Esophagus muscularis mucosa (tissue), 4 donors: ENCODE results near the gene FOXK1. TPM values are rescaled to one million over a fixed set of nuclear protein-coding genes. Genes with fewer than 3 reads are reported as not detected.
A peak's percentile ranks its signal among the peaks of the same experiment; 100 is the strongest.

ENCODE experiments used
- DNase-seq: peaks from one replicate; pipeline ENCODE4 v3.0.0-alpha.2; 2017; ENCODE audit errors: extremely low spot score
- H3K27ac ChIP-seq, 4 donors: fragments of 200-600 bp; sonication (generic); replicated peaks in 1 of 4; 1 replicate in 3 of 4; 2 replicates in 1 of 4; pipeline ENCODE4 v1.5.1; 2016 to 2019; ENCODE audit warnings: mild to moderate bottlenecking in 1 of 4
- H3K27me3 ChIP-seq, 4 donors: fragments of 200-600 bp; sonication (generic); one replicate each; pipeline versions ENCODE4 v1.5.1 to v1.6.0; 2016 to 2019
- H3K36me3 ChIP-seq, 4 donors: fragments of 200-600 bp; sonication (generic); one replicate each; pipeline ENCODE4 v1.5.1; 2016 to 2019
- H3K4me1 ChIP-seq, 4 donors: fragments of 200-600 bp; sonication (generic); one replicate each; pipeline ENCODE4 v1.5.1; 2016 to 2019
- H3K4me3 ChIP-seq, 4 donors: fragments of 200-600 bp; sonication (generic); 1 replicate in 2 of 4; 2 replicates in 2 of 4; pipeline ENCODE4 v1.5.1; 2016 to 2019; ENCODE audit warnings: mild to moderate bottlenecking in 4 of 4, moderate library complexity in 1 of 4
- H3K9me3 ChIP-seq, 4 donors: fragments of 200-600 bp; sonication (generic); 1 replicate in 3 of 4; 2 replicates in 1 of 4; pipeline ENCODE4 v1.5.1; 2016 to 2019
- CTCF ChIP-seq, 3 experiments: fragments of 200-600 bp in 2 of 3; fragments of 450-650 bp in 1 of 3; sonication (generic) in 2 of 3; IDR thresholded peaks; one replicate each; pipeline ENCODE4 v1.5.1; 2017 to 2019; ENCODE audit warnings: antibody characterized with exemption in 3 of 3, mild to moderate bottlenecking in 2 of 3, moderate library complexity in 1 of 3
- EP300 ChIP-seq: sonication (generic); formaldehyde crosslinking; IDR thresholded peaks from one replicate; pipeline ENCODE4 v1.6.1; 2017; ENCODE audit warnings: antibody characterized with exemption
- POLR2A ChIP-seq: fragments of 450-650 bp; IDR thresholded peaks from one replicate; pipeline ENCODE4 v1.6.1; 2017; ENCODE audit warnings: antibody characterized with exemption, moderate library complexity, mild to moderate bottlenecking, low read depth
- POLR2AphosphoS5 ChIP-seq, 2 donors: sonication (generic); formaldehyde crosslinking; IDR thresholded peaks; one replicate each; pipeline ENCODE4 v1.6.1; 2017; ENCODE audit warnings: antibody characterized with exemption in 2 of 2
- WGBS: methylation state at CpG from one replicate; pipeline ENCODE4 v1.1.5; 2018; 5-methylcytosine and 5-hydroxymethylcytosine counted together
- intact Hi-C: fragments of 100-400 bp; cut with DNase I; formaldehyde crosslinking; loops from one replicate; pipeline ENCODE4 v1.15.1; 2023
- total RNA-seq, 4 donors: library from RNA; depleted of rRNA; stranded (reverse); fragments of >200 nt; gene quantifications; one replicate each; pipeline versions ENCODE4 v1.1.0 to v1.2.1, GENCODE V29; 2016

The FOXK1 gene
- total RNA-seq, result 10 to 100 TPM; 23.4 to 46.1 (median 36.3) TPM

GRCh38 chr7:4681886-4682620 lies at the start of gene FOXK1:
Gene FOXK1, plus strand, starts transcription at chr7:4682295. Its CDS starts 14 bp downstream, at chr7:4682309.
- peak within 1 kb of the TSS; percentile 94 to 95 (median 94) for H3K27ac ChIP-seq
- H3K4me3 ChIP-seq, result peak within 1 kb of the TSS; percentile 74 to 97 (median 90)
- DNase-seq, result no peak
- no peaks in the 10 kb centered on the region for H3K9me3 ChIP-seq
- H3K36me3 ChIP-seq, result no peaks in the 10 kb centered on the region
- no peaks in the 10 kb centered on the region for H3K27me3 ChIP-seq
- intact Hi-C loops, result loop anchor here (1.0 to 2.0 kb wide), 3 partner anchors 40 to 71 kb away; no protein-coding TSS in a partner anchor
- H3K4me1 ChIP-seq, result peaks cover 19 to 47% (median 43%) of the 10 kb centered on the region in 4 donors
- TF ChIP-seq POLR2A (no peak), POLR2AphosphoS5 (IDR thresholded peaks at IDR 0.05) (peak; percentile 25 to 65), EP300 (no peak)
- no CpG with 5 or more reads among the region's 116 CpGs for WGBS

- TF ChIP-seq POLR2AphosphoS5 (IDR thresholded peaks at IDR 0.05) (no peak), EP300 (no peak), POLR2A (no peak), CTCF (IDR thresholded peaks at IDR 0.05) (no peak)
- Histone ChIP-seq H3K27ac (no peak overlapping the region), H3K4me1 (peaks cover 12 to 16% (median 15%) of the 10 kb centered on the region in 4 donors), H3K27me3 (peaks cover 0 to 9% (median 0%) of the 10 kb centered on the region in 4 donors), H3K9me3 (no peaks in the 10 kb centered on the region), H3K36me3 (no peaks in the 10 kb centered on the region), H3K4me3 (no peak overlapping the region)
- intact Hi-C loops, result no loop called here
- 91% methylated on average over 3 of the region's 3 CpGs for WGBS
- no peak for DNase-seq
Observed at GRCh38 chr7:4633012-4633411, 49.1 kb upstream of the FOXK1 start.

GRCh38 chr7:4634166-4634565 lies 47.9 kb upstream of the FOXK1 start:
- Histone ChIP-seq H3K9me3 (no peaks in the 10 kb centered on the region), H3K36me3 (no peaks in the 10 kb centered on the region), H3K4me1 (peaks cover 12 to 16% (median 15%) of the 10 kb centered on the region in 4 donors), H3K27ac (no peak overlapping the region), H3K27me3 (peaks cover 0 to 9% (median 0%) of the 10 kb centered on the region in 4 donors), H3K4me3 (no peak overlapping the region)
- TF ChIP-seq POLR2AphosphoS5 (IDR thresholded peaks at IDR 0.05) (no peak), POLR2A (no peak), EP300 (no peak), CTCF (IDR thresholded peaks at IDR 0.05) (no peak)
- intact Hi-C loops, result no loop called here
- 65% methylated on average over 4 of the region's 4 CpGs for WGBS
- DNase-seq, result no peak

- WGBS, result 82% methylated on average over 17 of the region's 17 CpGs
- intact Hi-C loops, result no loop called here
Observed at GRCh38 chr7:4638781-4639575, 43.1 kb upstream of the FOXK1 start.

More at GRCh38 chr7:4638781-4639575, 43.1 kb upstream of the FOXK1 start:
- H3K27ac ChIP-seq, result no peak overlapping the region
- H3K4me1 ChIP-seq, result peaks cover 4 to 16% (median 15%) of the 10 kb centered on the region in 4 donors
- H3K27me3 ChIP-seq, result peaks cover 0 to 5% (median 0%) of the 10 kb centered on the region in 4 donors
- H3K36me3 ChIP-seq, result no peaks in the 10 kb centered on the region
- H3K9me3 ChIP-seq, result no peaks in the 10 kb centered on the region
- no peak overlapping the region for H3K4me3 ChIP-seq
- no peak for DNase-seq
- no peak for TF ChIP-seq CTCF (IDR thresholded peaks at IDR 0.05)
